ENCODE results near the gene ZNHIT2. TPM values are rescaled to one million over a fixed set of nuclear protein-coding genes. Genes with fewer than 3 reads are reported as not detected.

The ZNHIT2 gene
- total and polyA plus RNA-seq, 10 of the 15 experiments (the other 5 are each of a cell fraction or from before 2014, with no cell fraction given) = 0.24 to 20.4 (median 15.5) TPM; not detected in 1

GRCh38 chr11:65108469-65109123 is 8.9 kb downstream of the ZNHIT2 start:
- H3K9ac ChIP-seq (ENCODE audit: control insufficient read depth, insufficient read depth, low read length) = no peak overlapping the region
- DNase-seq (ENCODE audit: low read depth, low spot score) (no peak), FAIRE-seq (no peak), ATAC-seq (no peak)
- ChIA-PET RAD21 (ENCODE audit: unreplicated experiment) (no interaction called here), CTCF (interaction anchor here (2.0 to 6.3 kb wide), 3 partner anchors 10 to 72 kb away, joined by 5 to 93 read pairs (median 76); partner anchors contain the start of genes CAPN1, SAC3D1 and VPS51), POLR2A (interaction anchor here (1.3 kb wide), 1 partner anchor 72 kb away, joined by 3 read pairs; no protein-coding TSS in a partner anchor), SMC1A (ENCODE audit: uncharacterized antibody, unreplicated experiment) (interaction anchor here (0.6 kb wide), 1 partner anchor 616 kb away, joined by 3 read pairs; no protein-coding TSS in a partner anchor)
- no peaks in the 10 kb centered on the region for H3K27me3 ChIP-seq (replicated peaks in 1 of 2; ENCODE audit: control insufficient read depth in 2 of 2, insufficient read depth in 2 of 2, low read length in 1 of 2)
- H3K36me3 ChIP-seq (ENCODE audit: control insufficient read depth in 2 of 2, insufficient read depth in 2 of 2, low read length in 1 of 2) = peaks cover 8 to 16% of the 10 kb centered on the region in 2 experiments
- H3K4me1 ChIP-seq (ENCODE audit: control insufficient read depth, insufficient read depth, low read length) = peaks cover 15% of the 10 kb centered on the region
- H3K9me3 ChIP-seq (replicated peaks; ENCODE audit: control insufficient read depth, insufficient read depth, low read length) = no peaks in the 10 kb centered on the region
- intact Hi-C loops (cut with micrococcal nuclease; ENCODE audit: unreplicated experiment) (no loop called here), in situ Hi-C loops (cut with MboI) (no loop called here)
- no peak overlapping the region for H3K4me3 ChIP-seq
- no peak overlapping the region for H3K27ac ChIP-seq (ENCODE audit: control insufficient read depth, insufficient read depth)
- WGBS (ENCODE audit: insufficient coverage, insufficient replicate concordance, low lambda C conversion rate, missing lambda C conversion rate) = 95% methylated on average over 36 of the region's 38 CpGs
- H3K79me2 ChIP-seq (ENCODE audit: control insufficient read depth, insufficient read depth, low read length) = 0 out of 2 replicates have a peak, but pooled peaks cover 2% of the 10 kb centered on the region
- no TSS peak for BruUV-seq (replicated peaks)
- H2AFZ ChIP-seq (ENCODE audit: control insufficient read depth, low read depth, low read length) = no peak overlapping the region
- H4K20me1 ChIP-seq (ENCODE audit: control insufficient read depth, insufficient read depth) = no peaks in the 10 kb centered on the region
- no peak overlapping the region for H3K4me2 ChIP-seq (ENCODE audit: control insufficient read depth, insufficient read depth)
- TF ChIP-seq IRF5 (IDR thresholded peaks at IDR 0.05; ENCODE audit: borderline replicate concordance) (no peak), ZNF207 (IDR thresholded peaks at IDR 0.05; ENCODE audit: borderline replicate concordance) (no peak), SPI1 (IDR thresholded peaks at IDR 0.05; ENCODE audit: borderline replicate concordance, insufficient read depth, low read depth, low read length) (no peak), SRF (IDR thresholded peaks at IDR 0.05; ENCODE audit: low read depth in 2 of 2, low read length in 2 of 2) (no peak), ATF3 (IDR thresholded peaks at IDR 0.05; ENCODE audit: borderline replicate concordance, extremely low read depth, low read depth, low read length) (no peak)

Data from GM12878 (cell line).